ENCODE data around the gene SLC2A4. TPM values are rescaled to one million over a fixed set of nuclear protein-coding genes. Genes with fewer than 3 reads are reported as not detected.

SLC2A4 gene
- total and polyA plus RNA-seq, 2 experiments from 2014 or later = 6.3 to 13.6 TPM

DNA sequence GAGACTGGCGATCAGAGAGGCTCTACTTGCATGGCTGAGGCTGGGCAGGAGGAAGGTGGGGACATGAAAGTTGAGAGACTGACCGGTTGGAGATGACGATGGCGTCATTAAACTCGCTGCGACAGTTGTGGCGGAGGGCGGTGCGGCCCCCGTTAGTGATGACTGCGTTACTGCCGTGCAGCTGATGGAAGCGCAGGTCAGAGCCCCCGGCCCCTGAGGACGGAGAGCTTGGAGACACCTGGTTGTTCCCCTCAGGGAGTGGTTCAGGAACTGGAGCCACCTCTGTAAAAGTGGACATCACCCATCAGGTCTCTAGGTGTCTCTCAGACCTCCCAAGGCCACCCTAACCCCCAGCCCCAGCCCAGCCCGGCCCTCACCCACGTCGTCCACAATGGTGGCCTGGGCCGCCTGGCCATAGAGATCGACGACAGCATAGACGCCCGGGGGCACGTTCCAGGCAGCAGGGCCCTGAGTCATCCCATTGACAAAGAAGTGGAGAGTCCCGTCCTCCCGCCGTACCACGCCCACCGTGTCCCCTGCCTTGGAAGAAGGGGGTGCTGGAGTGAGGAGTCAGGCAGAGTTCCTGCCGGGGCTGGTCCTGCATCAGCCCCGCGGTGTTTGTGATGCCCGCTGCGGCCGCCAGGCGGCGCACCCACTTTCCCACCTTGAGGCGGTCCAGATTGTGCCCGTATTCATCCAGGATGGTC is 42.4 kb downstream of the SLC2A4 start:
- Mint-ChIP-seq H3K4me1 (peaks cover 10% of the 10 kb centered on the region), H3K4me3 (no peak overlapping the region), H3K9me3 (no peaks in the 10 kb centered on the region), H3K36me3 (ENCODE audit: low read depth) (peaks cover 63% of the 10 kb centered on the region), H3K27ac (no peak overlapping the region), H3K27me3 (ENCODE audit: insufficient read depth, low read depth, poor library complexity) (peaks cover 3% of the 10 kb centered on the region)
- peaks cover 14% of the 10 kb centered on the region for H3K79me2 ChIP-seq (replicated peaks; ENCODE audit: insufficient read depth)
- no peaks in the 10 kb centered on the region for H3K27me3 ChIP-seq (ENCODE audit: insufficient read depth)
- H3K9me2 ChIP-seq (ENCODE audit: insufficient read depth) = no peaks in the 10 kb centered on the region
- peaks cover 16% of the 10 kb centered on the region; the same call in 1 of the 2 replicates for H3F3A ChIP-seq (replicated peaks; ENCODE audit: low read depth)
- TF ChIP-seq, protein P1, sequence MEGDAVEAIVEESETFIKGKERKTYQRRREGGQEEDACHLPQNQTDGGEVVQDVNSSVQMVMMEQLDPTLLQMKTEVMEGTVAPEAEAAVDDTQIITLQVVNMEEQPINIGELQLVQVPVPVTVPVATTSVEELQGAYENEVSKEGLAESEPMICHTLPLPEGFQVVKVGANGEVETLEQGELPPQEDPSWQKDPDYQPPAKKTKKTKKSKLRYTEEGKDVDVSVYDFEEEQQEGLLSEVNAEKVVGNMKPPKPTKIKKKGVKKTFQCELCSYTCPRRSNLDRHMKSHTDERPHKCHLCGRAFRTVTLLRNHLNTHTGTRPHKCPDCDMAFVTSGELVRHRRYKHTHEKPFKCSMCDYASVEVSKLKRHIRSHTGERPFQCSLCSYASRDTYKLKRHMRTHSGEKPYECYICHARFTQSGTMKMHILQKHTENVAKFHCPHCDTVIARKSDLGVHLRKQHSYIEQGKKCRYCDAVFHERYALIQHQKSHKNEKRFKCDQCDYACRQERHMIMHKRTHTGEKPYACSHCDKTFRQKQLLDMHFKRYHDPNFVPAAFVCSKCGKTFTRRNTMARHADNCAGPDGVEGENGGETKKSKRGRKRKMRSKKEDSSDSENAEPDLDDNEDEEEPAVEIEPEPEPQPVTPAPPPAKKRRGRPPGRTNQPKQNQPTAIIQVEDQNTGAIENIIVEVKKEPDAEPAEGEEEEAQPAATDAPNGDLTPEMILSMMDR (conservative IDR thresholded peaks at IDR 0.05; ENCODE audit: low read depth in 2 of 2) = peak; percentile 87 to 91
- TF ChIP-seq, protein P2, sequence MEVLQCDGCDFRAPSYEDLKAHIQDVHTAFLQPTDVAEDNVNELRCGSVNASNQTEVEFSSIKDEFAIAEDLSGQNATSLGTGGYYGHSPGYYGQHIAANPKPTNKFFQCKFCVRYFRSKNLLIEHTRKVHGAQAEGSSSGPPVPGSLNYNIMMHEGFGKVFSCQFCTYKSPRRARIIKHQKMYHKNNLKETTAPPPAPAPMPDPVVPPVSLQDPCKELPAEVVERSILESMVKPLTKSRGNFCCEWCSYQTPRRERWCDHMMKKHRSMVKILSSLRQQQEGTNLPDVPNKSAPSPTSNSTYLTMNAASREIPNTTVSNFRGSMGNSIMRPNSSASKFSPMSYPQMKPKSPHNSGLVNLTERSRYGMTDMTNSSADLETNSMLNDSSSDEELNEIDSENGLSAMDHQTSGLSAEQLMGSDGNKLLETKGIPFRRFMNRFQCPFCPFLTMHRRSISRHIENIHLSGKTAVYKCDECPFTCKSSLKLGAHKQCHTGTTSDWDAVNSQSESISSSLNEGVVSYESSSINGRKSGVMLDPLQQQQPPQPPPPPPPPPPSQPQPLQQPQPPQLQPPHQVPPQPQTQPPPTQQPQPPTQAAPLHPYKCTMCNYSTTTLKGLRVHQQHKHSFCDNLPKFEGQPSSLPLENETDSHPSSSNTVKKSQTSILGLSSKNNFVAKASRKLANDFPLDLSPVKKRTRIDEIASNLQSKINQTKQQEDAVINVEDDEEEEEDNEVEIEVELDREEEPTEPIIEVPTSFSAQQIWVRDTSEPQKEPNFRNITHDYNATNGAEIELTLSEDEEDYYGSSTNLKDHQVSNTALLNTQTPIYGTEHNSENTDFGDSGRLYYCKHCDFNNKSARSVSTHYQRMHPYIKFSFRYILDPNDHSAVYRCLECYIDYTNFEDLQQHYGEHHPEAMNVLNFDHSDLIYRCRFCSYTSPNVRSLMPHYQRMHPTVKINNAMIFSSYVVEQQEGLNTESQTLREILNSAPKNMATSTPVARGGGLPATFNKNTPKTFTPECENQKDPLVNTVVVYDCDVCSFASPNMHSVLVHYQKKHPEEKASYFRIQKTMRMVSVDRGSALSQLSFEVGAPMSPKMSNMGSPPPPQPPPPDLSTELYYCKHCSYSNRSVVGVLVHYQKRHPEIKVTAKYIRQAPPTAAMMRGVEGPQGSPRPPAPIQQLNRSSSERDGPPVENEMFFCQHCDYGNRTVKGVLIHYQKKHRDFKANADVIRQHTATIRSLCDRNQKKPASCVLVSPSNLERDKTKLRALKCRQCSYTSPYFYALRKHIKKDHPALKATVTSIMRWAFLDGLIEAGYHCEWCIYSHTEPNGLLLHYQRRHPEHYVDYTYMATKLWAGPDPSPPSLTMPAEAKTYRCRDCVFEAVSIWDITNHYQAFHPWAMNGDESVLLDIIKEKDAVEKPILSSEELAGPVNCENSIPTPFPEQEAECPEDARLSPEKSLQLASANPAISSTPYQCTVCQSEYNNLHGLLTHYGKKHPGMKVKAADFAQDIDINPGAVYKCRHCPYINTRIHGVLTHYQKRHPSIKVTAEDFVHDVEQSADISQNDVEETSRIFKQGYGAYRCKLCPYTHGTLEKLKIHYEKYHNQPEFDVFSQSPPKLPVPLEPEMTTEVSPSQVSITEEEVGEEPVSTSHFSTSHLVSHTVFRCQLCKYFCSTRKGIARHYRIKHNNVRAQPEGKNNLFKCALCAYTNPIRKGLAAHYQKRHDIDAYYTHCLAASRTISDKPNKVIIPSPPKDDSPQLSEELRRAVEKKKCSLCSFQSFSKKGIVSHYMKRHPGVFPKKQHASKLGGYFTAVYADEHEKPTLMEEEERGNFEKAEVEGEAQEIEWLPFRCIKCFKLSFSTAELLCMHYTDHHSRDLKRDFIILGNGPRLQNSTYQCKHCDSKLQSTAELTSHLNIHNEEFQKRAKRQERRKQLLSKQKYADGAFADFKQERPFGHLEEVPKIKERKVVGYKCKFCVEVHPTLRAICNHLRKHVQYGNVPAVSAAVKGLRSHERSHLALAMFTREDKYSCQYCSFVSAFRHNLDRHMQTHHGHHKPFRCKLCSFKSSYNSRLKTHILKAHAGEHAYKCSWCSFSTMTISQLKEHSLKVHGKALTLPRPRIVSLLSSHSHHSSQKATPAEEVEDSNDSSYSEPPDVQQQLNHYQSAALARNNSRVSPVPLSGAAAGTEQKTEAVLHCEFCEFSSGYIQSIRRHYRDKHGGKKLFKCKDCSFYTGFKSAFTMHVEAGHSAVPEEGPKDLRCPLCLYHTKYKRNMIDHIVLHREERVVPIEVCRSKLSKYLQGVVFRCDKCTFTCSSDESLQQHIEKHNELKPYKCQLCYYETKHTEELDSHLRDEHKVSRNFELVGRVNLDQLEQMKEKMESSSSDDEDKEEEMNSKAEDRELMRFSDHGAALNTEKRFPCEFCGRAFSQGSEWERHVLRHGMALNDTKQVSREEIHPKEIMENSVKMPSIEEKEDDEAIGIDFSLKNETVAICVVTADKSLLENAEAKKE (CRISPR knock-in tag; IDR thresholded peaks at IDR 0.05) = no peak
- no peak overlapping the region for H3K27ac ChIP-seq (ENCODE audit: low read depth)
- H2AFZ ChIP-seq = no peak overlapping the region
- H3K4me2 ChIP-seq = no peak overlapping the region
- peaks cover 5% of the 10 kb centered on the region; the same call in 1 of the 2 replicates for H3K4me1 ChIP-seq (ENCODE audit: insufficient read depth)
- peaks cover 29% of the 10 kb centered on the region for H3K36me3 ChIP-seq (ENCODE audit: insufficient read depth)
- H4K20me1 ChIP-seq (replicated peaks; ENCODE audit: insufficient read depth) = no peaks in the 10 kb centered on the region
- DNase-seq (ENCODE audit: low spot score) (peak; percentile 86), ATAC-seq (peak; percentile 86)
- no peak overlapping the region for H3K4me3 ChIP-seq

GRCh38 chr17:7324438-7324779 is 42.9 kb downstream of the SLC2A4 start:
- H3K36me3 ChIP-seq (ENCODE audit: insufficient read depth) = peaks cover 24% of the 10 kb centered on the region
- no peak overlapping the region for H3K27ac Mint-ChIP-seq
- no peaks in the 10 kb centered on the region for H3K27me3 ChIP-seq (ENCODE audit: insufficient read depth)
- no peak overlapping the region for H2AFZ ChIP-seq
- 0 out of 2 replicates have a peak, but pooled peaks have one; percentile 11 for TF ChIP-seq POLR2AphosphoS5 (IDR thresholded peaks at IDR 0.05; ENCODE audit: low read depth)
- no peak for TF ChIP-seq CREB1 (CRISPR knock-in tag; IDR thresholded peaks at IDR 0.05; ENCODE audit: low read depth)
- no peak for TF ChIP-seq REST (IDR thresholded peaks at IDR 0.05; ENCODE audit: unreplicated experiment)
- peaks cover 5% of the 10 kb centered on the region for H3K27me3 Mint-ChIP-seq (ENCODE audit: insufficient read depth, low read depth, poor library complexity)
- H3K4me1 Mint-ChIP-seq = peaks cover 10% of the 10 kb centered on the region
- DNase-seq (ENCODE audit: low spot score) (no peak), ATAC-seq (no peak)
- H3K79me2 ChIP-seq (replicated peaks; ENCODE audit: insufficient read depth) = peaks cover 14% of the 10 kb centered on the region
- no peaks in the 10 kb centered on the region for H4K20me1 ChIP-seq (replicated peaks; ENCODE audit: insufficient read depth)
- H3K9me2 ChIP-seq (ENCODE audit: insufficient read depth) = no peaks in the 10 kb centered on the region
- H3K9me3 Mint-ChIP-seq = no peaks in the 10 kb centered on the region
- peaks cover 5% of the 10 kb centered on the region; the same call in 1 of the 2 replicates for H3K4me1 ChIP-seq (ENCODE audit: insufficient read depth)
- no peak overlapping the region for H3K4me2 ChIP-seq
- H3F3A ChIP-seq (replicated peaks; ENCODE audit: low read depth) = peaks cover 15% of the 10 kb centered on the region; the same call in 1 of the 2 replicates
- H3K27ac ChIP-seq (ENCODE audit: low read depth) = no peak overlapping the region
- no peak overlapping the region for H3K4me3 Mint-ChIP-seq
- H3K4me3 ChIP-seq = no peak overlapping the region
- peaks cover 61% of the 10 kb centered on the region for H3K36me3 Mint-ChIP-seq (ENCODE audit: low read depth)

Data from GM23338 (cell line).